Spleen (tissue), 11 donors: ENCODE measurements around the gene TNS1. TPM values are rescaled to one million over a fixed set of nuclear protein-coding genes. Genes with fewer than 3 reads are reported as not detected.

ENCODE experiments used
- DNase-seq: peaks from one replicate; pipeline ENCODE4 v3.0.0-alpha.2; 2020
- H3K27ac ChIP-seq, 8 donors: fragments of 200-600 bp; sonication (generic) in 7 of 8; 1 replicate in 4 of 8; 2 replicates in 4 of 8; pipeline versions ENCODE4 v1.5.0 to v1.8.0; 2016 to 2021; ENCODE audit warnings: inconsistent platforms in 4 of 8, mild to moderate bottlenecking in 4 of 8, moderate library complexity in 1 of 8
- H3K27me3 ChIP-seq, 7 donors: fragments of 200-600 bp; sonication (generic) in 6 of 7; replicated peaks in 1 of 7; 1 replicate in 4 of 7; 2 replicates in 3 of 7; pipeline versions ENCODE4 v1.5.0 to v1.8.0; 2016 to 2021; ENCODE audit warnings: inconsistent platforms in 3 of 7, mild to moderate bottlenecking in 1 of 7
- H3K36me3 ChIP-seq, 6 donors: fragments of 200-600 bp; sonication (generic) in 5 of 6; 1 replicate in 4 of 6; 2 replicates in 2 of 6; pipeline versions ENCODE4 v1.5.0 to v1.8.0; 2016 to 2021; ENCODE audit warnings: inconsistent platforms in 2 of 6
- H3K4me1 ChIP-seq, 6 donors: fragments of 200-600 bp; sonication (generic) in 5 of 6; 1 replicate in 3 of 6; 2 replicates in 3 of 6; pipeline versions ENCODE4 v1.5.0 to v1.8.0; 2016 to 2021; ENCODE audit warnings: inconsistent platforms in 3 of 6
- H3K4me3 ChIP-seq, 8 donors: fragments of 200-600 bp; sonication (generic) in 7 of 8; 1 replicate in 4 of 8; 2 replicates in 4 of 8; pipeline versions ENCODE4 v1.5.0 to v1.8.0; 2016 to 2021; ENCODE audit warnings: inconsistent platforms in 4 of 8, mild to moderate bottlenecking in 4 of 8, moderate library complexity in 2 of 8
- H3K9me3 ChIP-seq, 8 donors: fragments of 200-600 bp; sonication (generic) in 7 of 8; 1 replicate in 4 of 8; 2 replicates in 4 of 8; pipeline versions ENCODE4 v1.5.0 to v1.8.0; 2016 to 2021; ENCODE audit warnings: inconsistent platforms in 4 of 8
- POLR2A ChIP-seq, 3 donors: fragments of 450-650 bp; IDR thresholded peaks; one replicate each; pipeline ENCODE4 v1.5.1; 2017; ENCODE audit warnings: antibody characterized with exemption in 3 of 3, mild to moderate bottlenecking in 1 of 3
- POLR2AphosphoS5 ChIP-seq, 3 donors: sonication (generic); formaldehyde crosslinking; IDR thresholded peaks; one replicate each; pipeline ENCODE4 v1.5.1; 2017; ENCODE audit warnings: antibody characterized with exemption in 3 of 3
- WGBS, 5 donors: extraction: QIAGEN DNeasy Blood & Tissue Kit in 3 of 5; methylation state at CpG; one replicate each; pipeline versions ENCODE4 v1.1.5 to v1.1.7; 2013 to 2018; 5-methylcytosine and 5-hydroxymethylcytosine counted together
- intact Hi-C: fragments of 100-400 bp; cut with DNase I; formaldehyde crosslinking; loops from one replicate; pipeline ENCODE4 v1.15.0; 2023; ENCODE audit warnings: low total_unique reads
- polyA plus RNA-seq, 3 donors: library from polyadenylated mRNA; stranded (reverse); fragments of 200-250 nt; gene quantifications; one replicate each; pipeline ENCODE4 v1.2.1, GENCODE V29; 2013
- total RNA-seq, 7 donors: library from RNA; depleted of rRNA in 3 of 7; stranded (reverse); fragments of >200 nt in 3 of 7; fragmentation: NEBNext Ultra II Directional in 4 of 7; extraction: Animal tissue kit (Norgen Biotek cat#: 25700) in 4 of 7; gene quantifications; one replicate each; pipeline versions ENCODE4 v1.1.0 to v1.2.1, GENCODE V29; 2016 to 2021
- TF ChIP-seq, protein P1 (sequence below), 11 experiments: fragments of 200-600 bp in 7 of 11; fragments of 450-650 bp in 4 of 11; sonication (generic) in 4 of 11; IDR thresholded peaks in 8 of 11; conservative IDR thresholded peaks in 3 of 11; 1 replicate in 7 of 11; 2 replicates in 4 of 11; pipeline versions ENCODE4 v1.4.0 to v1.8.0; 2016 to 2021; ENCODE audit warnings: antibody characterized with exemption in 11 of 11, inconsistent platforms in 4 of 11, mild to moderate bottlenecking in 1 of 11
- donor health status: healthy with polysubstance abuse.
- donor health status: DM: no; HTN: no; CAD: no; lungs with moderate emphysema.
- donor health status: DM: no; HTN: no; CAD: no.
- donor health status: Bipolar disorder and iron deficiency.
- donor health status: healthy.
- donor health status: DM: no; HTN: no; CAD: no.
- donor health status: DM: yes; HTN: yes; CAD: no.

Gene TNS1
- total and polyA plus RNA-seq, 10 donors: 6.9 to 580 (median 246) TPM

- intact Hi-C loops: no loop called here
- H3K36me3 ChIP-seq: no peaks in the 10 kb centered on the region
- no peak overlapping the region for H3K27ac ChIP-seq
- no peaks in the 10 kb centered on the region for H3K9me3 ChIP-seq
- H3K4me3 ChIP-seq: no peak overlapping the region
- H3K4me1 ChIP-seq: peaks cover 3 to 45% (median 24%) of the 10 kb centered on the region in 6 donors
- 65 to 92% (median 90%) methylated on average over 3 to 4 of the region's 4 CpGs for WGBS, 5 donors
- peaks cover 3 to 25% (median 15%) of the 10 kb centered on the region in 7 donors for H3K27me3 ChIP-seq
- DNase-seq: no peak
- TF ChIP-seq POLR2A (IDR thresholded peaks at IDR 0.05): no peak
- TF ChIP-seq, protein P1, sequence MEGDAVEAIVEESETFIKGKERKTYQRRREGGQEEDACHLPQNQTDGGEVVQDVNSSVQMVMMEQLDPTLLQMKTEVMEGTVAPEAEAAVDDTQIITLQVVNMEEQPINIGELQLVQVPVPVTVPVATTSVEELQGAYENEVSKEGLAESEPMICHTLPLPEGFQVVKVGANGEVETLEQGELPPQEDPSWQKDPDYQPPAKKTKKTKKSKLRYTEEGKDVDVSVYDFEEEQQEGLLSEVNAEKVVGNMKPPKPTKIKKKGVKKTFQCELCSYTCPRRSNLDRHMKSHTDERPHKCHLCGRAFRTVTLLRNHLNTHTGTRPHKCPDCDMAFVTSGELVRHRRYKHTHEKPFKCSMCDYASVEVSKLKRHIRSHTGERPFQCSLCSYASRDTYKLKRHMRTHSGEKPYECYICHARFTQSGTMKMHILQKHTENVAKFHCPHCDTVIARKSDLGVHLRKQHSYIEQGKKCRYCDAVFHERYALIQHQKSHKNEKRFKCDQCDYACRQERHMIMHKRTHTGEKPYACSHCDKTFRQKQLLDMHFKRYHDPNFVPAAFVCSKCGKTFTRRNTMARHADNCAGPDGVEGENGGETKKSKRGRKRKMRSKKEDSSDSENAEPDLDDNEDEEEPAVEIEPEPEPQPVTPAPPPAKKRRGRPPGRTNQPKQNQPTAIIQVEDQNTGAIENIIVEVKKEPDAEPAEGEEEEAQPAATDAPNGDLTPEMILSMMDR (IDR thresholded peaks at IDR 0.05 in 8 of 11, conservative IDR thresholded peaks at IDR 0.05 in 3 of 11): no peak
- no peak for TF ChIP-seq POLR2AphosphoS5 (IDR thresholded peaks at IDR 0.05)
Observed at GRCh38 chr2:218014706-218015585, 12.2 kb upstream of the TNS1 start.

DNA sequence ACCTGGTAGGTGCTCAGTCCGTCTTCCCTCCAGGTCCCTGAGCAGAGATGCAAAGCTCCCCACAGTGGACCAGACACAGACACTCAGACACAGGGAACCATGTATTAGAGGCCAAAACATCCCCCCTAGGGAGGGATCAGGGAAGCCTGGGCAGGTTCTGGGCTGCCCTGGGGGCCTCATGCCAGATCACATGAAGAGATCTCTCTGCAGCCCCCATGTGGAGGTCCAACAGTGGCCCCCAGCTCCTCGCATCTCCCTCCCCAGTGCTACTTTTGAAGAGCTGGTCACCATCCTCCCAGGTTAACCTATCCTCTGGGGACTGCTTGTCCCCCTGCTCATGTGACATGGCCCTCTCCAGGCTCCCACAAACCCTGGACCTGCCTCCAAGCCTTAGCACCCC lies 10.5 kb upstream of the TNS1 start:
- H3K4me1 ChIP-seq: peaks cover 3 to 48% (median 31%) of the 10 kb centered on the region in 6 donors
- H3K27ac ChIP-seq: no peak overlapping the region
- 84 to 93% (median 89%) methylated on average over 1 to 2 of the region's 2 CpGs for WGBS, 5 donors
- no peak overlapping the region for H3K4me3 ChIP-seq
- no peak for DNase-seq
- no peaks in the 10 kb centered on the region for H3K9me3 ChIP-seq
- H3K36me3 ChIP-seq: no peaks in the 10 kb centered on the region
- intact Hi-C loops: no loop called here
- peaks cover 3 to 41% (median 24%) of the 10 kb centered on the region in 7 donors for H3K27me3 ChIP-seq
- TF ChIP-seq POLR2A (IDR thresholded peaks at IDR 0.05) (no peak), POLR2AphosphoS5 (IDR thresholded peaks at IDR 0.05) (no peak)
- TF ChIP-seq, protein P1 (IDR thresholded peaks at IDR 0.05 in 8 of 11, conservative IDR thresholded peaks at IDR 0.05 in 3 of 11): no peak

- Histone ChIP-seq H3K9me3 (no peaks in the 10 kb centered on the region), H3K36me3 (no peaks in the 10 kb centered on the region), H3K27ac (no peak overlapping the region), H3K27me3 (peaks cover 3 to 49% (median 24%) of the 10 kb centered on the region in 7 donors), H3K4me3 (no peak overlapping the region), H3K4me1 (peaks cover 3 to 43% (median 28%) of the 10 kb centered on the region in 6 donors)
- intact Hi-C loops: no loop called here
- 33 to 60% (median 54%) methylated on average over 1 of the region's 1 CpG for WGBS, 5 donors
- TF ChIP-seq POLR2A (IDR thresholded peaks at IDR 0.05): no peak
- no peak for TF ChIP-seq POLR2AphosphoS5 (IDR thresholded peaks at IDR 0.05)
- no peak for DNase-seq
Observed at GRCh38 chr2:218012284-218012683, 9.5 kb upstream of the TNS1 start.

GRCh38 chr2:218011653-218012040 lies 8.9 kb upstream of the TNS1 start:
- Histone ChIP-seq H3K27ac (no peak overlapping the region), H3K4me3 (no peak overlapping the region), H3K9me3 (no peaks in the 10 kb centered on the region), H3K4me1 (peaks cover 3 to 43% (median 28%) of the 10 kb centered on the region in 6 donors), H3K27me3 (peaks cover 3 to 49% (median 24%) of the 10 kb centered on the region in 7 donors), H3K36me3 (no peaks in the 10 kb centered on the region)
- DNase-seq: no peak
- WGBS, 5 donors: 60 to 68% (median 64%) methylated on average over 8 of the region's 8 CpGs
- intact Hi-C loops: no loop called here
- TF ChIP-seq POLR2AphosphoS5 (IDR thresholded peaks at IDR 0.05) (no peak), POLR2A (IDR thresholded peaks at IDR 0.05) (no peak)
- TF ChIP-seq, protein P1 (IDR thresholded peaks at IDR 0.05 in 8 of 11, conservative IDR thresholded peaks at IDR 0.05 in 3 of 11): no peak
